Caco-2 (cell line): ENCODE measurements around the gene GSS. TPM values are rescaled to one million over a fixed set of nuclear protein-coding genes. Genes with fewer than 3 reads are reported as not detected.

ENCODE experiments used
- BruUV-seq: library from RNA; stranded (reverse); fragments of 400-500 nt; replicated peaks from 2 replicates; lab custom pipeline; 2021; lab: Mats Ljungman, UMichigan
- CTCF ChIA-PET: fragments of 300-600 bp; sonication (Branson Sonifier 250); formaldehyde crosslinking; loops from one replicate; lab custom pipeline; 2022; ENCODE audit warnings: antibody characterized with exemption; lab: Charles Lee
- POLR2A ChIA-PET: fragments of 300-600 bp; sonication (Branson Sonifier 250); formaldehyde crosslinking; loops from one replicate; lab custom pipeline; 2022; ENCODE audit warnings: antibody characterized with exemption; lab: Charles Lee
- DNase-seq, 2 experiments: peaks; one replicate each; pipeline versions ENCODE4 v3.0.0 to v3.0.0-alpha.2; 2020 to 2022
- H3K27me3 ChIP-seq: replicated peaks from 2 replicates; pipeline ENCODE4 v1.6.0; 2011; ENCODE audit warnings: low read length; ENCODE audit not compliant: control insufficient read depth, insufficient read depth
- H3K36me3 ChIP-seq: 2 replicates; pipeline ENCODE4 v1.5.1; 2011; ENCODE audit warnings: low read length; ENCODE audit not compliant: control insufficient read depth, insufficient read depth
- H3K4me1 ChIP-seq: fragments of 250-450 bp; sonication (Bioruptor Pico); 2 replicates; pipeline ENCODE4 v1.5.1; 2020; ENCODE audit warnings: mild to moderate bottlenecking
- H3K4me3 ChIP-seq: 2 replicates; pipeline ENCODE4 v1.5.1; 2011; ENCODE audit warnings: low read depth, mild to moderate bottlenecking, control low read depth, low read length
- H3K9me3 ChIP-seq: fragments of 250-450 bp; sonication (Bioruptor Pico); 2 replicates; pipeline ENCODE4 v1.5.1; 2020; ENCODE audit warnings: mild to moderate bottlenecking, moderate library complexity
- H3K27ac Mint-ChIP-seq: one replicate; pipeline ENCODE4 v1.8.0; 2022; ENCODE audit warnings: mixed read lengths; ENCODE audit not compliant: unreplicated experiment
- H3K27me3 Mint-ChIP-seq: one replicate; pipeline ENCODE4 v1.8.0; 2022; ENCODE audit warnings: mixed read lengths; ENCODE audit not compliant: insufficient read depth, unreplicated experiment
- H3K36me3 Mint-ChIP-seq: one replicate; pipeline ENCODE4 v1.8.0; 2022; ENCODE audit warnings: mild to moderate bottlenecking, mixed read lengths; ENCODE audit not compliant: insufficient read depth, unreplicated experiment
- H3K4me1 Mint-ChIP-seq: one replicate; pipeline ENCODE4 v1.8.0; 2022; ENCODE audit warnings: low read depth, mixed read lengths; ENCODE audit not compliant: unreplicated experiment
- H3K4me3 Mint-ChIP-seq: one replicate; pipeline ENCODE4 v1.8.0; 2022; ENCODE audit warnings: mild to moderate bottlenecking, moderate library complexity, mixed read lengths; ENCODE audit not compliant: unreplicated experiment
- H3K9me3 Mint-ChIP-seq: one replicate; pipeline ENCODE4 v1.8.0; 2022; ENCODE audit warnings: mixed read lengths; ENCODE audit not compliant: unreplicated experiment
- intact Hi-C: fragments of 100-400 bp; cut with micrococcal nuclease; formaldehyde crosslinking; loops from one replicate; pipeline ENCODE4 v1.10.0; 2022; ENCODE audit not compliant: unreplicated experiment
- total RNA-seq: library from RNA; stranded (reverse); gene quantifications from 2 replicates; pipeline ENCODE4 v1.2.3, GENCODE V29; 2022
- TF ChIP-seq, protein P1 (sequence below), 2 experiments: fragments of 200-600 bp in 1 of 2; IDR thresholded peaks; 1 replicate in 1 of 2; 2 replicates in 1 of 2; pipeline versions ENCODE4 v1.5.1 to v1.8.0; 2011 to 2022; ENCODE audit warnings: antibody characterized with exemption in 1 of 2, control low read depth in 1 of 2, inconsistent platforms in 1 of 2, low read depth in 1 of 2, low read length in 1 of 2, mild to moderate bottlenecking in 1 of 2, moderate library complexity in 1 of 2; ENCODE audit not compliant: insufficient read depth in 1 of 2, severe bottlenecking in 1 of 2, unreplicated experiment in 1 of 2

GSS gene
- total RNA-seq, 1 experiment from 2014 or later = 138 TPM

DNA sequence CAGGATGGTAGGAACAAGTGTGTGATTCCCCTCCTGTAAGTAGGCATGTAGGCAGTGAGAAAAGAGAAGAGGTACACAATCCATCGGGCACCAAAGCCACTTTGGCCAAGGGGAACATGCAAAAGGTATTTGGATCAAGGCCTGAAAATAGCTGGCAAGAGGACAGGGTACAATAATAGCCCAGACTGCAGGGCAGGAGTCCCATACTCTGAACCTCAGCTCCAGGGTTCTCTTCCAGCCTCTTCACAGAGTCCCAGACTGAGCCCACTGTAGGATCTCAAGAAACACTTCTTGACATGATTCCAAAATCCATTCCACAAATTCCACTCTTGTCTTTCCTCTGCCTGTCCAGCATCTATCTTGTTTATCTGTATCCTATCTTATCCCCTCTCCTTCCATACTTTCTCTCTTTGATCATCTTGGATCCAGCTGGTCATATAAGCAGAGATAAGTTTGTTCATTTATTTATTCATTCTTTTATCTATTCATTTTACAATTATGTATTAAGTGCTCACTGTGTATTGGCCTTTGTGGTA, 59.5 kb downstream of the GSS start:
- CTCF ChIA-PET = no interaction called here
- TF ChIP-seq, protein P1, sequence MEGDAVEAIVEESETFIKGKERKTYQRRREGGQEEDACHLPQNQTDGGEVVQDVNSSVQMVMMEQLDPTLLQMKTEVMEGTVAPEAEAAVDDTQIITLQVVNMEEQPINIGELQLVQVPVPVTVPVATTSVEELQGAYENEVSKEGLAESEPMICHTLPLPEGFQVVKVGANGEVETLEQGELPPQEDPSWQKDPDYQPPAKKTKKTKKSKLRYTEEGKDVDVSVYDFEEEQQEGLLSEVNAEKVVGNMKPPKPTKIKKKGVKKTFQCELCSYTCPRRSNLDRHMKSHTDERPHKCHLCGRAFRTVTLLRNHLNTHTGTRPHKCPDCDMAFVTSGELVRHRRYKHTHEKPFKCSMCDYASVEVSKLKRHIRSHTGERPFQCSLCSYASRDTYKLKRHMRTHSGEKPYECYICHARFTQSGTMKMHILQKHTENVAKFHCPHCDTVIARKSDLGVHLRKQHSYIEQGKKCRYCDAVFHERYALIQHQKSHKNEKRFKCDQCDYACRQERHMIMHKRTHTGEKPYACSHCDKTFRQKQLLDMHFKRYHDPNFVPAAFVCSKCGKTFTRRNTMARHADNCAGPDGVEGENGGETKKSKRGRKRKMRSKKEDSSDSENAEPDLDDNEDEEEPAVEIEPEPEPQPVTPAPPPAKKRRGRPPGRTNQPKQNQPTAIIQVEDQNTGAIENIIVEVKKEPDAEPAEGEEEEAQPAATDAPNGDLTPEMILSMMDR (IDR thresholded peaks at IDR 0.05; ENCODE audit: insufficient read depth in 1 of 2, low read depth in 1 of 2, low read length in 1 of 2, severe bottlenecking in 1 of 2, unreplicated experiment in 1 of 2) = no peak
- Mint-ChIP-seq H3K27ac (no peak overlapping the region), H3K4me1 (peaks cover 15% of the 10 kb centered on the region), H3K36me3 (no peaks in the 10 kb centered on the region), H3K9me3 (no peaks in the 10 kb centered on the region), H3K27me3 (no peaks in the 10 kb centered on the region), H3K4me3 (no peak overlapping the region)
- Histone ChIP-seq H3K9me3 (no peaks in the 10 kb centered on the region), H3K36me3 (no peaks in the 10 kb centered on the region), H3K4me3 (no peak overlapping the region), H3K4me1 (peaks cover 27% of the 10 kb centered on the region), H3K27me3 (no peaks in the 10 kb centered on the region)
- intact Hi-C loops = no loop called here
- no TSS peak for BruUV-seq
- POLR2A ChIA-PET = no interaction called here
- DNase-seq = no peak

DNA sequence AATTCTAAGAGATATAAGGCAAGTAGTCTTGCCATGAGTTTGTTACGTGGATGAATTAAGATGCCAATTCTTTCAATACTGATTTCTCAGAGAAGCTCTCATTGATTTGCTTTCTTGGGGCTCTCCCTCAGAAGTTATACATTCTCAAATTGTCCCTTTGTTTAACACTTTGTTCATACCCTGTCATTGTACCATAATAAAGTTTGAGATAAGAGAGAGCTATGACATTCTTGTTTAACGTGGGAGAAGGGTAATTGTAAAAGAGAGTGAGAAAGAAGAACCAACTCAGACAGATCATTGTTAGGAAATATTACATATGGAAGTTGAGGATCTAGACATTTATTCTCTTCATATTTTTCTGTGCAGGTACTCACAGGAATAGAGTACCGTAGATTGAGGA, 60.1 kb downstream of the GSS start:
- intact Hi-C loops = no loop called here
- peaks cover 19% of the 10 kb centered on the region for H3K4me1 Mint-ChIP-seq
- DNase-seq = no peak
- Histone ChIP-seq H3K36me3 (no peaks in the 10 kb centered on the region), H3K9me3 (no peaks in the 10 kb centered on the region), H3K4me3 (no peak overlapping the region), H3K4me1 (peaks cover 30% of the 10 kb centered on the region), H3K27me3 (no peaks in the 10 kb centered on the region)
- no peaks in the 10 kb centered on the region for H3K27me3 Mint-ChIP-seq
- POLR2A ChIA-PET = no interaction called here
- H3K9me3 Mint-ChIP-seq = no peaks in the 10 kb centered on the region
- TF ChIP-seq, protein P1 (IDR thresholded peaks at IDR 0.05; ENCODE audit: insufficient read depth in 1 of 2, low read depth in 1 of 2, low read length in 1 of 2, severe bottlenecking in 1 of 2, unreplicated experiment in 1 of 2) = no peak
- no peak overlapping the region for H3K27ac Mint-ChIP-seq
- no TSS peak for BruUV-seq
- no peaks in the 10 kb centered on the region for H3K36me3 Mint-ChIP-seq
- H3K4me3 Mint-ChIP-seq = no peak overlapping the region
- CTCF ChIA-PET = no interaction called here

DNA sequence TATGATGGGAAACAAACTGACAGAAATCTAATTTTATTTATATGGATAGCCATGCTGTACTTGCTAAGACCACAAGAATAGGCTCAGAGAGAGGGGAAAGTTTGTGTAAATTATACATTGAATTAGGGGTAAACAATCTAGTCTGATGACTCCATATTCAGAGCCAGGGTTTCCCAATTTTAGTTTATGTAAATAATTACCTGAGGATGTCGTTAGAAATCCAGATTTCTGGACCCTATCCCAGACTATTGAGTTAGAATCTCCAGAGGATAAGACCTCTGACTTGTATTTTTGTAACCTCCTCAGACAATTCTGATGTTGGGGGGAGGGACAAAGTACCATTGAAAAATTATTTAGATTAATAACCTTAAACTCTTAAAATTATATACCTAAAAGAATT, 60.9 kb downstream of the GSS start:
- Mint-ChIP-seq H3K36me3 (no peaks in the 10 kb centered on the region), H3K4me1 (peaks cover 23% of the 10 kb centered on the region), H3K27me3 (no peaks in the 10 kb centered on the region), H3K27ac (no peak overlapping the region), H3K4me3 (no peak overlapping the region), H3K9me3 (no peaks in the 10 kb centered on the region)
- TF ChIP-seq, protein P1 (IDR thresholded peaks at IDR 0.05; ENCODE audit: insufficient read depth in 1 of 2, low read depth in 1 of 2, low read length in 1 of 2, severe bottlenecking in 1 of 2, unreplicated experiment in 1 of 2) = no peak
- no peaks in the 10 kb centered on the region for H3K9me3 ChIP-seq
- BruUV-seq = no TSS peak
- H3K4me1 ChIP-seq = peaks cover 30% of the 10 kb centered on the region
- intact Hi-C loops = no loop called here
- ChIA-PET CTCF (no interaction called here), POLR2A (interaction anchor here (0.6 kb wide), 1 partner anchor 18 kb away, joined by 13 read pairs; the partner anchor contains the start of gene ACSS2)
- DNase-seq = no peak
- no peaks in the 10 kb centered on the region for H3K36me3 ChIP-seq
- H3K4me3 ChIP-seq = no peak overlapping the region
- no peaks in the 10 kb centered on the region for H3K27me3 ChIP-seq
